Astrocyte (in vitro differentiated cells and primary cell): ENCODE measurements around the gene NCOA1. TPM values are rescaled to one million over a fixed set of nuclear protein-coding genes. Genes with fewer than 3 reads are reported as not detected.

ENCODE experiments used
- DNase-seq: peaks from one replicate; pipeline ENCODE4 v3.0.0-alpha.2; 2010; ENCODE audit warnings: low read depth
- FAIRE-seq: peaks from 2 replicates; lab custom pipeline; 2011; peaks lifted over from hg19 to GRCh38; lab: Jason Lieb, UNC
- H2AFZ ChIP-seq: 2 replicates; pipeline ENCODE4 v1.6.0; 2012; ENCODE audit warnings: low read depth, low read length, inconsistent platforms
- H3K27ac ChIP-seq: 2 replicates; pipeline ENCODE4 v1.5.1; 2011; ENCODE audit warnings: low read depth, low read length, inconsistent platforms
- H3K27me3 ChIP-seq: 2 replicates; pipeline ENCODE4 v1.6.0; 2011; ENCODE audit warnings: low read length, inconsistent platforms; ENCODE audit not compliant: insufficient read depth
- H3K36me3 ChIP-seq: 2 replicates; pipeline ENCODE4 v1.5.1; 2011; ENCODE audit warnings: low read length, inconsistent platforms; ENCODE audit not compliant: insufficient read depth
- H3K4me1 ChIP-seq: 2 replicates; pipeline ENCODE4 v1.5.1; 2011; ENCODE audit warnings: low read length, inconsistent platforms; ENCODE audit not compliant: insufficient read depth
- H3K4me2 ChIP-seq: 2 replicates; pipeline ENCODE4 v1.6.0; 2012; ENCODE audit warnings: low read length, inconsistent platforms
- H3K4me3 ChIP-seq: 2 replicates; pipeline ENCODE4 v1.5.1; 2011; ENCODE audit warnings: low read depth, mild to moderate bottlenecking, low read length, inconsistent platforms; ENCODE audit not compliant: insufficient read depth
- H3K79me2 ChIP-seq: 2 replicates; pipeline ENCODE4 v1.6.0; 2012; ENCODE audit warnings: mild to moderate bottlenecking, low read length, inconsistent platforms; ENCODE audit not compliant: insufficient read depth
- H3K9ac ChIP-seq: 2 replicates; pipeline ENCODE4 v1.6.0; 2012; ENCODE audit warnings: mild to moderate bottlenecking, low read length, inconsistent platforms
- H3K9me3 ChIP-seq: 2 replicates; pipeline ENCODE4 v1.5.1; 2012; ENCODE audit warnings: low read depth, mild to moderate bottlenecking, low read length, inconsistent platforms; ENCODE audit not compliant: insufficient read depth
- H4K20me1 ChIP-seq: 2 replicates; pipeline ENCODE4 v1.6.0; 2012; ENCODE audit warnings: low read length, inconsistent platforms; ENCODE audit not compliant: insufficient read depth
- H3K27ac Mint-ChIP-seq: one replicate; pipeline ENCODE4 v1.8.0; 2021; ENCODE audit warnings: mild to moderate bottlenecking, mixed read lengths; ENCODE audit not compliant: unreplicated experiment
- H3K27me3 Mint-ChIP-seq: one replicate; pipeline ENCODE4 v1.8.0; 2021; ENCODE audit warnings: low read depth, mixed read lengths; ENCODE audit not compliant: unreplicated experiment
- H3K36me3 Mint-ChIP-seq: one replicate; pipeline ENCODE4 v1.8.0; 2021; ENCODE audit warnings: low read depth, mixed read lengths; ENCODE audit not compliant: unreplicated experiment
- H3K4me1 Mint-ChIP-seq: one replicate; pipeline ENCODE4 v1.8.0; 2021; ENCODE audit warnings: low read depth, mixed read lengths; ENCODE audit not compliant: unreplicated experiment
- H3K4me3 Mint-ChIP-seq: one replicate; pipeline ENCODE4 v1.8.0; 2021; ENCODE audit warnings: mild to moderate bottlenecking, moderate library complexity, mixed read lengths; ENCODE audit not compliant: unreplicated experiment
- H3K9me3 Mint-ChIP-seq: one replicate; pipeline ENCODE4 v1.8.0; 2021; ENCODE audit warnings: mild to moderate bottlenecking, mixed read lengths; ENCODE audit not compliant: unreplicated experiment
- CTCF ChIP-seq: IDR thresholded peaks from 2 replicates; pipeline ENCODE4 v1.5.1; 2011; ENCODE audit warnings: low read depth, mild to moderate bottlenecking, inconsistent platforms, low read length, moderate library complexity; ENCODE audit not compliant: insufficient read depth
- EZH2 ChIP-seq: IDR thresholded peaks from 2 replicates; pipeline ENCODE4 v1.6.1; 2012; ENCODE audit warnings: mild to moderate bottlenecking, low read length, inconsistent platforms; ENCODE audit not compliant: insufficient read depth
- total RNA-seq: library from RNA; stranded (reverse); gene quantifications from 2 replicates; pipeline ENCODE4 v1.2.1, GENCODE V29; 2021

The NCOA1 gene
- total RNA-seq, 1 donor from 2014 or later: 14.7 TPM

GRCh38 chr2:24761866-24762265 is 270.8 kb downstream of the NCOA1 start:
- Histone ChIP-seq H4K20me1 (no peaks in the 10 kb centered on the region), H3K36me3 (peaks cover 5% of the 10 kb centered on the region), H3K9me3 (no peaks in the 10 kb centered on the region), H3K9ac (no peak overlapping the region), H3K4me2 (no peak overlapping the region), H3K4me3 (no peak overlapping the region), H3K79me2 (no peaks in the 10 kb centered on the region), H3K27ac (no peak overlapping the region), H2AFZ (no peak overlapping the region), H3K27me3 (no peaks in the 10 kb centered on the region), H3K4me1 (no peaks in the 10 kb centered on the region)
- DNase-seq (no peak), FAIRE-seq (no peak)
- TF ChIP-seq EZH2 (no peak), CTCF (no peak)
- Mint-ChIP-seq H3K36me3 (peaks cover 6% of the 10 kb centered on the region), H3K4me1 (peaks cover 2% of the 10 kb centered on the region), H3K4me3 (no peak overlapping the region), H3K27ac (no peak overlapping the region), H3K9me3 (no peaks in the 10 kb centered on the region), H3K27me3 (no peaks in the 10 kb centered on the region)

- Mint-ChIP-seq H3K9me3 (no peaks in the 10 kb centered on the region), H3K4me1 (peaks cover 2% of the 10 kb centered on the region), H3K27me3 (no peaks in the 10 kb centered on the region), H3K27ac (no peak overlapping the region), H3K4me3 (no peak overlapping the region), H3K36me3 (peaks cover 6% of the 10 kb centered on the region)
- DNase-seq: no peak
- no peak overlapping the region for H2AFZ ChIP-seq
- H3K4me1 ChIP-seq: no peaks in the 10 kb centered on the region
- peaks cover 5% of the 10 kb centered on the region for H3K36me3 ChIP-seq
- FAIRE-seq: no peak
- no peaks in the 10 kb centered on the region for H3K9me3 ChIP-seq
- H3K27ac ChIP-seq: no peak overlapping the region
- H3K27me3 ChIP-seq: no peaks in the 10 kb centered on the region
- no peaks in the 10 kb centered on the region for H3K79me2 ChIP-seq
- TF ChIP-seq EZH2: no peak
- no peak for TF ChIP-seq CTCF
- H3K4me3 ChIP-seq: no peak overlapping the region
- H4K20me1 ChIP-seq: no peaks in the 10 kb centered on the region
- H3K9ac ChIP-seq: no peak overlapping the region
- H3K4me2 ChIP-seq: no peak overlapping the region
Observed at GRCh38 chr2:24762518-24762917, 271.5 kb downstream of the NCOA1 start.

GRCh38 chr2:24763843-24764242 is 272.8 kb downstream of the NCOA1 start:
- no peak overlapping the region for H3K27ac Mint-ChIP-seq
- no peak overlapping the region for H2AFZ ChIP-seq
- H3K4me3 Mint-ChIP-seq: no peak overlapping the region
- H3K36me3 ChIP-seq: peaks cover 3% of the 10 kb centered on the region
- H3K4me1 Mint-ChIP-seq: peaks cover 3% of the 10 kb centered on the region
- H3K4me1 ChIP-seq: no peaks in the 10 kb centered on the region
- TF ChIP-seq CTCF (no peak), EZH2 (no peak)
- DNase-seq (no peak), FAIRE-seq (no peak)
- no peaks in the 10 kb centered on the region for H3K27me3 Mint-ChIP-seq
- H3K27ac ChIP-seq: no peak overlapping the region
- no peak overlapping the region for H3K4me2 ChIP-seq
- no peaks in the 10 kb centered on the region for H3K27me3 ChIP-seq
- no peaks in the 10 kb centered on the region for H3K9me3 Mint-ChIP-seq
- no peak overlapping the region for H3K9ac ChIP-seq
- no peaks in the 10 kb centered on the region for H3K9me3 ChIP-seq
- H4K20me1 ChIP-seq: no peaks in the 10 kb centered on the region
- no peak overlapping the region for H3K4me3 ChIP-seq
- H3K36me3 Mint-ChIP-seq: peaks cover 9% of the 10 kb centered on the region
- H3K79me2 ChIP-seq: no peaks in the 10 kb centered on the region
